HG03442 (cell line): ENCODE data around the gene XRN1.
"Not testable (repeated sequence)": the region's sequence is repeated elsewhere in the genome, so short reads cannot be mapped to it uniquely, and the experiment has no call there.

ENCODE experiments used
- ATAC-seq: cut with Tn5 transposase; IDR thresholded peaks from one replicate; pipeline ENCODE4 v1.9.1; 2021; ENCODE audit warnings: mild to moderate bottlenecking, moderate library complexity; ENCODE audit not compliant: unreplicated experiment

Gene XRN1

GRCh38 chr3:142447852-142448823, at the start of gene XRN1:
TSS of gene XRN1 (minus strand) at chr3:142448037. CDS start at chr3:142447944, 93 bp downstream.
- ATAC-seq: peak; percentile 80

- no peak for ATAC-seq
Observed at GRCh38 chr3:142495103-142495502, 47.3 kb upstream of the XRN1 start.

- no peak for ATAC-seq
Observed at GRCh38 chr3:142492184-142492583, 44.3 kb upstream of the XRN1 start.

GRCh38 chr3:142489572-142490323, 41.9 kb upstream of the XRN1 start:
- no peak for ATAC-seq

GRCh38 chr3:142484912-142485435, 37.1 kb upstream of the XRN1 start:
- ATAC-seq: no peak

GRCh38 chr3:142481196-142481595, 33.4 kb upstream of the XRN1 start:
- ATAC-seq: no peak

- no peak for ATAC-seq
Observed at GRCh38 chr3:142470826-142471225, 23.0 kb upstream of the XRN1 start.

- no peak for ATAC-seq
Observed at GRCh38 chr3:142468456-142468855, 20.6 kb upstream of the XRN1 start.

GRCh38 chr3:142467768-142468167, 19.9 kb upstream of the XRN1 start:
- ATAC-seq: no peak

- no peak for ATAC-seq
Observed at GRCh38 chr3:142460689-142461088, 12.9 kb upstream of the XRN1 start.

GRCh38 chr3:142459929-142460328, 12.1 kb upstream of the XRN1 start:
- no peak for ATAC-seq

GRCh38 chr3:142459096-142459495, 11.3 kb upstream of the XRN1 start:
- no peak for ATAC-seq

GRCh38 chr3:142450881-142451280, 3.0 kb upstream of the XRN1 start:
- ATAC-seq: no peak

GRCh38 chr3:142450189-142450588, 2.4 kb upstream of the XRN1 start:
- ATAC-seq: no peak

- ATAC-seq: peak; percentile 22
Observed at GRCh38 chr3:142447301-142447851, 461 bp downstream of the XRN1 start.

- ATAC-seq: peak; percentile 60
Observed at GRCh38 chr3:142445816-142446254, 2.0 kb downstream of the XRN1 start.

GRCh38 chr3:142444343-142444742, 3.5 kb downstream of the XRN1 start:
- ATAC-seq: no peak

GRCh38 chr3:142443060-142443459, 4.8 kb downstream of the XRN1 start:
- ATAC-seq: not testable (repeated sequence)

- ATAC-seq: not testable (repeated sequence)
Observed at GRCh38 chr3:142439499-142440220, 8.2 kb downstream of the XRN1 start.

GRCh38 chr3:142438096-142438495, 9.7 kb downstream of the XRN1 start:
- ATAC-seq: not testable (repeated sequence)
